WTC11 (cell line): ENCODE results near the gene TIFAB. TPM values are rescaled to one million over a fixed set of nuclear protein-coding genes. Genes with fewer than 3 reads are reported as not detected.

ENCODE experiments used
- ATAC-seq: fragments of 200-7000 bp; cut with Tn5 transposase; 2 replicates; pipeline ENCODE4 v1.10.0; 2021; ENCODE audit warnings: mild to moderate bottlenecking, moderate library complexity
- CTCF ChIA-PET: fragments of 300-600 bp; sonication (Branson Sonifier 250); formaldehyde crosslinking; loops from one replicate; lab custom pipeline; 2021; ENCODE audit warnings: antibody characterized with exemption; lab: Charles Lee
- POLR2A ChIA-PET: fragments of 350-600 bp; sonication (Branson Sonifier 250); formaldehyde crosslinking; loops from one replicate; lab custom pipeline; 2021; ENCODE audit warnings: antibody characterized with exemption; lab: Charles Lee
- DNase-seq: peaks from one replicate; pipeline ENCODE4 v3.0.0; 2021; ENCODE audit warnings: low spot score
- H3K27ac Mint-ChIP-seq: 2 replicates; pipeline ENCODE4 v1.8.0; 2021; ENCODE audit warnings: mixed read lengths
- H3K27me3 Mint-ChIP-seq: 2 replicates; pipeline ENCODE4 v1.8.0; 2021; ENCODE audit warnings: low read depth, mild to moderate bottlenecking, moderate library complexity, mixed read lengths
- H3K36me3 Mint-ChIP-seq: 2 replicates; pipeline ENCODE4 v1.8.0; 2021; ENCODE audit warnings: mixed read lengths
- H3K4me1 Mint-ChIP-seq: 2 replicates; pipeline ENCODE4 v1.8.0; 2022; ENCODE audit warnings: mixed read lengths
- H3K4me3 Mint-ChIP-seq: 2 replicates; pipeline ENCODE4 v1.8.0; 2021; ENCODE audit warnings: mild to moderate bottlenecking, moderate library complexity, mixed read lengths
- H3K9me3 Mint-ChIP-seq: 2 replicates; pipeline ENCODE4 v1.8.0; 2021; ENCODE audit warnings: mixed read lengths
- AR ChIP-seq: fragments of 250-450 bp; sonication (Bioruptor Pico); IDR thresholded peaks from 2 replicates; pipeline ENCODE4 v1.9.0; 2021; ENCODE audit warnings: mild to moderate bottlenecking
- ATF1 ChIP-seq: sonication (generic); formaldehyde crosslinking; IDR thresholded peaks from 2 replicates; pipeline ENCODE4 v1.8.1; 2023; ENCODE audit warnings: mild to moderate bottlenecking, moderate library complexity, missing genetic modification reagents
- ATF2 ChIP-seq: sonication (generic); formaldehyde crosslinking; IDR thresholded peaks from 2 replicates; pipeline ENCODE4 v1.8.1; 2022; ENCODE audit warnings: low read depth, missing genetic modification reagents, borderline replicate concordance
- CREB1 ChIP-seq: sonication (generic); formaldehyde crosslinking; IDR thresholded peaks from 2 replicates; pipeline ENCODE4 v1.8.0; 2023; ENCODE audit warnings: mild to moderate bottlenecking, missing genetic modification reagents
- ELF4 ChIP-seq: sonication (generic); formaldehyde crosslinking; IDR thresholded peaks from 2 replicates; pipeline ENCODE4 v1.8.1; 2022; ENCODE audit warnings: low read depth, mild to moderate bottlenecking, moderate library complexity, missing genetic modification reagents
- EMX1 ChIP-seq: fragments of 250-450 bp; sonication (Bioruptor Pico); IDR thresholded peaks from 2 replicates; pipeline ENCODE4 v1.8.0; 2021; ENCODE audit warnings: mild to moderate bottlenecking
- GABPB1 ChIP-seq: sonication (generic); formaldehyde crosslinking; IDR thresholded peaks from 2 replicates; pipeline ENCODE4 v1.8.1; 2023; ENCODE audit warnings: mild to moderate bottlenecking, missing genetic modification reagents
- MXD4 ChIP-seq: fragments of 250-450 bp; sonication (Bioruptor Pico); IDR thresholded peaks from 2 replicates; pipeline ENCODE4 v1.8.0; 2021; ENCODE audit warnings: mild to moderate bottlenecking, moderate library complexity, borderline replicate concordance
- NR2C2 ChIP-seq: sonication (generic); formaldehyde crosslinking; IDR thresholded peaks from 2 replicates; pipeline ENCODE4 v1.8.0; 2022; ENCODE audit warnings: mild to moderate bottlenecking, missing genetic modification reagents
- NR3C1 ChIP-seq: sonication (generic); formaldehyde crosslinking; conservative IDR thresholded peaks from 2 replicates; pipeline ENCODE4 v1.8.1; 2023; ENCODE audit warnings: low read depth, mild to moderate bottlenecking, missing genetic modification reagents
- RELA ChIP-seq: sonication (generic); formaldehyde crosslinking; IDR thresholded peaks from 2 replicates; pipeline ENCODE4 v1.8.1; 2022; ENCODE audit warnings: missing genetic modification reagents, mild to moderate bottlenecking, borderline replicate concordance
- RORB ChIP-seq: fragments of 250-450 bp; sonication (Bioruptor Pico); IDR thresholded peaks from 2 replicates; pipeline ENCODE4 v1.9.0; 2021; ENCODE audit warnings: mild to moderate bottlenecking
- SMAD4 ChIP-seq: sonication (generic); formaldehyde crosslinking; IDR thresholded peaks from 2 replicates; pipeline ENCODE4 v1.8.0; 2022; ENCODE audit warnings: mild to moderate bottlenecking, missing genetic modification reagents
- SOX15 ChIP-seq: fragments of 250-450 bp; sonication (Bioruptor Pico); IDR thresholded peaks from 2 replicates; pipeline ENCODE4 v1.9.0; 2021; ENCODE audit warnings: mild to moderate bottlenecking
- STAT6 ChIP-seq: sonication (generic); formaldehyde crosslinking; conservative IDR thresholded peaks from 2 replicates; pipeline ENCODE4 v1.8.1; 2023; ENCODE audit warnings: mild to moderate bottlenecking, low read depth, missing genetic modification reagents, moderate library complexity
- TEAD4 ChIP-seq: sonication (generic); formaldehyde crosslinking; IDR thresholded peaks from 2 replicates; pipeline ENCODE4 v1.8.0; 2022; ENCODE audit warnings: mild to moderate bottlenecking, missing genetic modification reagents
- USF1 ChIP-seq: sonication (generic); formaldehyde crosslinking; IDR thresholded peaks from 2 replicates; pipeline ENCODE4 v1.8.0; 2022; ENCODE audit warnings: mild to moderate bottlenecking, missing genetic modification reagents
- ZMAT4 ChIP-seq: fragments of 250-450 bp; sonication (Bioruptor Pico); IDR thresholded peaks from 2 replicates; pipeline ENCODE4 v1.9.0; 2021; ENCODE audit warnings: mild to moderate bottlenecking
- ZNF138 ChIP-seq: sonication (generic); formaldehyde crosslinking; conservative IDR thresholded peaks from 2 replicates; pipeline ENCODE4 v1.8.1; 2022; ENCODE audit warnings: mild to moderate bottlenecking, moderate library complexity, missing genetic modification reagents
- ZNF232 ChIP-seq: sonication (generic); formaldehyde crosslinking; IDR thresholded peaks from 2 replicates; pipeline ENCODE4 v1.8.0; 2022; ENCODE audit warnings: mild to moderate bottlenecking, missing genetic modification reagents
- ZNF416 ChIP-seq: fragments of 250-450 bp; sonication (Bioruptor Pico); IDR thresholded peaks from 2 replicates; pipeline ENCODE4 v1.9.0; 2021; ENCODE audit warnings: mild to moderate bottlenecking, inconsistent platforms
- ZNF423 ChIP-seq: fragments of 250-450 bp; sonication (Bioruptor Pico); IDR thresholded peaks from 2 replicates; pipeline ENCODE4 v2.1.2; 2022; ENCODE audit warnings: mild to moderate bottlenecking, moderate library complexity
- ZNF671 ChIP-seq: fragments of 250-450 bp; sonication (Bioruptor Pico); IDR thresholded peaks from 2 replicates; pipeline ENCODE4 v1.8.0; 2021; ENCODE audit warnings: mild to moderate bottlenecking
- ZSCAN18 ChIP-seq: fragments of 250-450 bp; sonication (Bioruptor Pico); IDR thresholded peaks from 2 replicates; pipeline ENCODE4 v2.1.2; 2022; ENCODE audit warnings: mild to moderate bottlenecking, moderate library complexity
- total RNA-seq: library from RNA; stranded (reverse); gene quantifications from 3 replicates; pipeline ENCODE4 v1.2.3, GENCODE V29; 2021
- TF ChIP-seq, protein P1 (sequence below): sonication (generic); formaldehyde crosslinking; IDR thresholded peaks from 2 replicates; pipeline ENCODE4 v1.8.0; 2022; ENCODE audit warnings: mild to moderate bottlenecking, missing genetic modification reagents

TIFAB gene
- total RNA-seq, 1 experiment from 2014 or later: not detected

- TF ChIP-seq USF1 (CRISPR knock-in tag) (no peak), TEAD4 (CRISPR knock-in tag) (no peak), SOX15 (CRISPR knock-in tag) (no peak), RORB (CRISPR knock-in tag) (no peak), RELA (CRISPR knock-in tag) (no peak), ZNF423 (CRISPR knock-in tag) (no peak)
Measured at GRCh38 chr5:135476615-135477581, 24.7 kb upstream of the TIFAB start (continued).

GRCh38 chr5:135473956-135474670, 22.0 kb upstream of the TIFAB start:
- Mint-ChIP-seq H3K27me3 (peaks cover 78% of the 10 kb centered on the region), H3K4me1 (peaks cover 22% of the 10 kb centered on the region), H3K27ac (no peak overlapping the region), H3K36me3 (no peaks in the 10 kb centered on the region), H3K9me3 (no peaks in the 10 kb centered on the region), H3K4me3 (no peak overlapping the region)
- peak; percentile 10 for DNase-seq
- ATAC-seq: no peak; the same call in 1 of the 2 replicates
- ChIA-PET CTCF (interaction anchor here (0.6 to 1.5 kb wide), 8 partner anchors 8 to 256 kb away, joined by 3 to 5 read pairs (median 4); no protein-coding TSS in a partner anchor), POLR2A (no interaction called here)
- TF ChIP-seq GABPB1 (CRISPR knock-in tag): no peak
- TF ChIP-seq STAT6 (CRISPR knock-in tag): no peak
- no peak for TF ChIP-seq ELF4 (CRISPR knock-in tag)
- no peak for TF ChIP-seq ZNF138 (CRISPR knock-in tag)
- no peak for TF ChIP-seq ZSCAN18 (CRISPR knock-in tag)
- TF ChIP-seq CREB1 (CRISPR knock-in tag): no peak
- TF ChIP-seq ZNF232: no peak
- no peak for TF ChIP-seq ATF2
- no peak for TF ChIP-seq MXD4
- no peak for TF ChIP-seq SMAD4
- no peak for TF ChIP-seq ATF1 (CRISPR knock-in tag)
- no peak for TF ChIP-seq AR
- TF ChIP-seq, protein P1, sequence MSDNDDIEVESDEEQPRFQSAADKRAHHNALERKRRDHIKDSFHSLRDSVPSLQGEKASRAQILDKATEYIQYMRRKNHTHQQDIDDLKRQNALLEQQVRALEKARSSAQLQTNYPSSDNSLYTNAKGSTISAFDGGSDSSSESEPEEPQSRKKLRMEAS (CRISPR knock-in tag): no peak
- TF ChIP-seq ZNF671 (CRISPR knock-in tag): no peak
- no peak for TF ChIP-seq ZMAT4 (CRISPR knock-in tag)
- no peak for TF ChIP-seq SOX15 (CRISPR knock-in tag)
- TF ChIP-seq NR2C2 (CRISPR knock-in tag): no peak
- no peak for TF ChIP-seq EMX1
- TF ChIP-seq ZNF416 (CRISPR knock-in tag): no peak
- no peak for TF ChIP-seq NR3C1 (CRISPR knock-in tag)
